HG03103 (cell line): ENCODE data around the gene ID3.

Experiments used
- ATAC-seq: cut with Tn5 transposase; IDR thresholded peaks from one replicate; pipeline ENCODE4 v1.9.1; 2021; ENCODE audit warnings: low read depth; ENCODE audit not compliant: unreplicated experiment

Gene ID3, protein sequence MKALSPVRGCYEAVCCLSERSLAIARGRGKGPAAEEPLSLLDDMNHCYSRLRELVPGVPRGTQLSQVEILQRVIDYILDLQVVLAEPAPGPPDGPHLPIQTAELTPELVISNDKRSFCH

DNA sequence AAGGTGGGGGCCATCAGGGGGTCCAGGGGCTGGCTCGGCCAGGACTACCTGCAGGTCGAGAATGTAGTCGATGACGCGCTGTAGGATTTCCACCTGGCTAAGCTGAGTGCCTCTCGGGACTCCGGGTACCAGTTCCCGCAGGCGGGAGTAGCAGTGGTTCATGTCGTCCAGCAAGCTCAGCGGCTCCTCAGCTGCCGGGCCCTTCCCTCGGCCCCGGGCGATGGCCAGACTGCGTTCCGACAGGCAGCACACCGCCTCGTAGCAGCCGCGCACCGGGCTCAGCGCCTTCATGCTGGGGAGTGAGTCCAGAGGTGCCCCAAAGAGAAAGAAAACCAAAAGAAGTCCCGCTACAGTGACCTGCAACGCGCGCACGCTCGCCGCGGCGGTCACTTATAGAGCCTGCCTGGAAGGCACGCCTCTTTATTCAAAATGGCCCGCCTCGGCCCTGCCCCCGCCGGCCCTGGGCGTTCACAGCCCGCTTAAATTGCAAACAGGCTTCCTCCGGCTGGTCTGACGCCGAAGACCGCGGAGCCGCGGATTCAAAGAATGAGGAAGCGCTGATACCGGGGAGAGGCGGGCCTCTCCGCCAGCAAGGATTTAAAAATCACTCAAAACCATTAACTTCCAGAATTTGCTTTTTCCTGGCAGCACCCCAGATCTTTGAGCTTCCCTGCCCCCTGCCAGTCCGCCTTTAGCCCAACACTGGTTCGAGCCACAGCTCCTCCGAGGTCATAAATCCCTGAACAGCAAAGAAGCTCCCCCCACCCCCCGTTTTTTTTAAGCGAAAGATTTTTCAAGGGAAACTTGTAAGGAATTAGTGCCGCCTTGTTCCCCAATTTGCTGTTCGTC is at the start of gene ID3:
Gene ID3 (minus strand): TSS at position 366 of the 849 bp plus-strand sequence. CDS start 75 bp downstream, at position 291.
- ATAC-seq = peak; percentile 61

DNA sequence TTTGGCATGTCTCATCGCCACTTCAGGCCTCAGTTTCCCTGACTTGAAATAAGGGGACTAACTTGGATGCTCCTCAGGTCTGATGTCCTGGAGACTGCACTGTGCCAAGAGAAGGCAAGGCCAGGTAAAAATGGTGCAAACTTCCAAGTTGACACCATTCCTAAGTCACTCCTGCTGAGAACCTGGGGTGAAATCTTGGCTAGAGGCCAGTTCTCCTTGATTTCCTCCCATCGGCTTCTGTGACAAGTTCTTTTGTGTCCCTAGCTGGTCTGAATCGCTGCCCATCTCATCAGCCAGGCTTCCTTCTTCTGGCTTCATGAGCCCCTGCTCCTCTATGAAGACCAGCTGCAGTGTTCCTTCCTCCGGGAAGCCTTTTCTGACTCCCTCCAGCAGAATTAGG is 48.6 kb upstream of the ID3 start:
- no peak for ATAC-seq

DNA sequence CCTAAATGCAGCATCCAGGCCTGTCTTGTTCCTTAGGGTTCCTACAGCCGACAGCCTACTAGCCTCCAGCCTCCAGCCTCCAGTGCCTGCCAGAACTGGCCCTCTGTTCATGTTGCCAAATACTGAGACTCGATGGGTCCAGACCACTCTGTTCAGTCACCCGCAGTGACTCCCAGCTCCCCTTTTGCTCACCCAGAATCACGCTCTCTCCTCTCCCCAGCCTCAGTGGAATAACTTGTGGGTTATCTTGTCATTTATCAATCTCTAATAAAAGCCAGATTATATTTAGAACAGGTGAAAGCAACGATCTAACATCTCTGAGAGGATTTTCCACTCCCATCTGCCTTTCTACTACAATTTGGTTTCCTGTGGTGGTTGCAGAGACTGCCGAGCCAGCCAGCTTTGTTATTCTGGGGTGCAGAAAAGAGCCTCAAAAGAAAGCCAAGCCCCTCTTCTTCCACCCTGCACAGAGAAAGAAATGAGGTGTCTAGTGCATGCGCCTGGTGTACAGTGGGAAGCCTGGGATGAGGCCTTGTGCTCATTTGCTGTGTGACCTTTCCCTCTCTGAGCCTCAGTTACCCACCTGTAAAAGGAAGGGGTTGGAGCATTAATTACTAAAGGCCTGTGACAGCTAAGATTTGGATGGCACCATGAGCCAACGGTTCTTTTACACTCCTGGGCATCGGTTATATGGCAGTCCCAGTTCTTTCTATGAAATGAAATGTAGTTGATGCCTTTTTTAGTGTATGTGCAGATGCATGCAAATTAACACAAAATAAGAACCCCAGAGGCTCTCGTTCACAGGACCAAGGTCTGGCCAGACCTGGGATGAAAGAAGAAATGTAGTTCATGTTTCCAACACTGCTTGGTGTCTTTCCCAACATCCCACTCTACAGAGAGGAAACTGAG is 42.9 kb upstream of the ID3 start:
- no peak for ATAC-seq

DNA sequence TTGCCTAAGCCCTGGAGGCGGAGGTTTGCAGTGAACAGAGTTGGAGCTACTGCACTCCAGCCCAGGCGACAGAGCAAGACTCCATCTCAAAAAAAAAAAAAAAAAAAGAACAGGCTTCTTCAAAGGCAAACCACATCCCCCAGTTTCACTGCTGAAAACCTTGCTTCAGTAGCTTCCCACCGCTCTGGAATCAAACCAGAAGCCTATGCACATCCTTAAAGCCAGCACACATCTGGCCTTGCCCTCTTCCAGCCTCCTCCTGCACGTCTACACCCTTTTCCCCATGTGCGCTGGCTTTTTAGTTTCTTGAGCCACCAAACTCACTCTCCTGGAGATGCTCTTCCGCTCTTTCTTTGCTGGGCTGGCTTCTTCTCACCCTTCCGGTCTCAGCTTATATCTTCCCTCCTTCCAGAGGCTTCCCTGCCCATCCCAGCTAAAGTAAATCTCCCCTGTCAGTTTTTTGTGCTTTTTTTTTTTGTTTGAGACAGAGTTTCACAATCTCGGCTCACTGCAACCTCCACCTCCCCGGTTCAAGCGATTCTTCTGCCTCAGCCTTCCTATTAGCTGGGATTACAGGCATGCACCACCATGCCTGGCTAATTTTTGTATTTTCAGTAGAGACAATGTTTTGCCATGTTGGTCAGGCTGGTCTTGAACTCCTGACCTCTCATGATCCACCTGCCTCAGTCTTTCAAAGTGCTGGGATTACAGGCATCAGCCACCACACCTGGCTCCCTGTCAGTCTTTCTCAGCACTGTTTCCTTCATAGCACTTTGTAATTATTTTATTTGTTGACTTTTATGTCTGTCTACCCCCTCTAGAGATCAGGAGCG is 42.0 kb upstream of the ID3 start:
- ATAC-seq = no peak

DNA sequence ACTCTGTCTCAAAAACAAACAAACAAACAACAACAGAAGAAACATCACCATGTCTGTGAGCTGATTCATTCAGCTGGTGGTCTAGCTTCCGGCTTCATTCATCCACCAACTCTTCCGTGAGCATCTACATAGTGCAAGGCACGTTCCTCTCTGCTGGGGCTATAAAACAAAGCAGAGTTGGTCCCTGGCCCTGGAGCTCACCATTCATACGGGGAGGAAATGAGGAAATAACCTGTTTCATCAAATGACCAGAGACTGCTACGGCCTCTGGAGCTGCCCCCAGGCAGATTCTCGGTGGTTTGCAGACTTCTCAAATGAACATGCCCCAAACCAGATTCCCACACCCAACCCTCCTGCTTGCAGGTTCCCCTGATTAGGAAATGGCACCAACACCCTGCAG is 41.0 kb upstream of the ID3 start:
- no peak for ATAC-seq

DNA sequence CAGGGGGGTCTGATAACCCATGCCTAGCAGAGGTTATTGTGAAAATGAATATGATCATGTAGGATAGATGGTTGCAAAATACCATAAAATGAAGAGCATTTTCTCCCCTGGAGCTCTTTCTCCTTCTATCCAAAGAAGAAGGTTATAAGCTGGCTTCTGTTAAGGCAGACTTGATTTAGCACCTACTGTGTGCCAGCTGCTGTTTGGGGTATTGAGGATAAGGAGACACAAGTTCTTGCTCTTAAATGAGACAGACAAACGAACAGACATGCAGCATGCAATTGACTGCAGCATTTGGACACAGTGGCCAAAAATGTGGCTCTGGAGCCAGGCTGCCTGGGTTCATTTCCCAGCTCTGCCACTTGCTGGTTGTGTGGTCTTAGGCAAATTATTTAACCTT is 39.8 kb upstream of the ID3 start:
- ATAC-seq = no peak

DNA sequence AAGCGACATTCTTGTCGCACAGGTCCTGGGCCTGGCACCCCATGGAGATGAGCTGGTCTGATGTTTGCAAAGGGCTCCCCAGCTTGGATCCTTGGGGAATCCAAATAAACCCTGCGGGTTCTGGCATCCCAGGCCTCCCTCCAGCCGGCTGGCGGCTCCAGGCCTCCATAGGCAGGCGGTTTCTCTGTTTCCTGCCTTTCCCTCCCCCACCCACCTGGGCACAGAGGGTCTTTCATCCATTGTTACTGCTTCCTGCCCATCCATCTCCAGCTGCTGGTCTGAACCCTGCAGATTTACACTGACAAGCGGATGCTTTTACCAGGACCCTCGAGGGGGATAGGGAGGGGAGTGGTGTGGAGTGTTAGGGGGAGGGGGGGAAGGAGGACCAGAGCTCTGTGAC is 39.1 kb upstream of the ID3 start:
- ATAC-seq = no peak

DNA sequence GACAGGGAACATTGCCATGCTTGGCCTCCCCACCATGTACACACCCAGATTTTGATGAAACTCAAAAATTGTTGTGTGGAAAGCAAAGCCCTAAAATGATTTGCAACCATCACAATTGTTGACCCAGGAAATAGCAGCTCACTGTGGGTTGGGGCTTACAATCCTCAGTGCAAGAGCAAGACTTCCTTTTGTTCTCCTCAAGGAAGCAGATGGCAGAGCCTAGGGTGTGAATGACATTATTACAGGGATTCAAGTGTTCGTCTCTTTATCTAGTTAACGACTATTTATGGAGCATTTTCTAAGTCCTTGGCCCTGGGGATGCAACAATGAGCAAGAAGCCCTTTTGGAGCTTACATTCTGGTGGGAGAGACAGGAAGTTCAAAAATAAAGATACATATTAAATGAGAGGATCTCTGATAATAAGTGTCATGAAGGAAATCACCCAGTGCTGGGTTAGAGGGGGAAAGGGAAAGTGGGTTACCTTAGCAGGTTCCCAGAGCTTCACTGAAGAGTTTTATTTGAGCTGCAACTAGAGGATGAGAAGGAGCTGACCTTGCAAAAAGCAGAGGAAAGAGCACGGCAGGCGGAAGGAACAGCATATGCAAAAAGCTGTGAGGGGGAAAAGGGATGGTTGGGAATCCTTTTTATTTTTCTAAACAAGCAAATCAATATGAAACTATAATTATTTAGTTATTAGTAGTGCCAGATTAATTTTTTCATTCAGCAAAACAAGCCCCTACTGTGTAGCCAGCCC is 38.5 kb upstream of the ID3 start:
- ATAC-seq = no peak

DNA sequence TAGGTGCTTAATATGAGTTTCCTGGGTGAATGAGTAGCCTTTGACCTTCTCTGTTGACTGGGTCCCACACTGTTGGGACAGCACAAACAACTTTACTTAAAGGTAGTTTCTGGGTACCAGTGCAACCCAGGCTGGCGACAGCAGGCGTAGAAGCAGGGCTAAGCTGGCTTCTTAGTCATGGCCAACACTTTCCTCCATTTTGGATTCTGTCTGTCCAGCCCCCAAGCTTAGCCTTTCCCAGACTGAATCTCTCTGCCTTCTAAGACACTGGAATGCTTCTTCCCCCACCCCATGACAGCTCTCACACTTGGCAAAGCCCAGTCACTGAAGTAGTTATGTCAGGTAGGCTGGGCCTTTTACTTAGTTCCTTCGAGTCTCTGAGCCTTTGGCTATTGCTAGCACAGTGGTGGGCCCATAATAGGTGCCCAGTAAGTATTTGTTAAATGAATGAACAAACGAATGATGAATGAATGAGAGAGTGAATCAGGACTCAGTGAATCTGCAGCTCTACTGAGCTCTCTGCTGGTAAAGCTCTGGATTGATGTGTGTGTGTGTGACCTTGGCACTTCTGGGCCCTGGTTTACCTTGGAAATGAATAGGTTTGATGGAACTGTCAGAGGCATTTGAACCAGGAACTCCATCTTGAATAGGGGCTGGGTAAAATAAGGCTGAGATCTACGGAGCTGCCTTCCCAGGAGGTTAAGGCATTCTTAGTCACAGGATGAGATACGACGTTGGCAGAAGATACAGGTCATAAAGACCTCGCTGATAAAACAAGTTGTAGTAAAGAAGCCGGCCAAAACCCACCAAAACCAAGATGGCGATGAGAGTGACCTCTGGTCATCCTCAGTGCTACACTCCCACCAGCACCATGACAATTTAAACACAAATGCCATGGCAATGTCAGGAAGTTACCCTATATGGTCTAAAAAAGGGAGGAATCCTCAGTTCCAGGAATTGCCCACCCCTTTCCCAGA is 37.4 kb upstream of the ID3 start:
- no peak for ATAC-seq

DNA sequence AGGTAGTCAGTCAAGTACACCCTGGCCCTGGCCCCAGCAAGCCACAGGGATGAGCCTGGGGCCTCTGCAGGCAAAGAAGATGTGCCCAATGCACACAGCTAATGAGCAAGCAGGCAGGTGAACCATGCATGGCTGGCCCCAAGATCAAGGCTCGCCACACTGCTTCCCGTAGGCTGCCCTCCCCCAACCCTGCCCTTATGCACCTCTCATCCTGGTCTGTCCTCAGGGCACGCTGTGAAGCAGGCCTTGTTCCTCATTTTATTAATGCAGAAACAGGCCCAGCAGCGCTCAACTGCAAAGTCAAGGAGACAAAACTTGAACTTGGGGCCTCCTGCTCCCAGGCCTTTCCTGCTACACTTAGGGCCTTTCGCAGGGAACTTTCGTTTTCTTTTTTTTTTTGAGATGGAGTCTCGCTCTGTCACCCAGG is 35.6 kb upstream of the ID3 start:
- ATAC-seq = no peak

DNA sequence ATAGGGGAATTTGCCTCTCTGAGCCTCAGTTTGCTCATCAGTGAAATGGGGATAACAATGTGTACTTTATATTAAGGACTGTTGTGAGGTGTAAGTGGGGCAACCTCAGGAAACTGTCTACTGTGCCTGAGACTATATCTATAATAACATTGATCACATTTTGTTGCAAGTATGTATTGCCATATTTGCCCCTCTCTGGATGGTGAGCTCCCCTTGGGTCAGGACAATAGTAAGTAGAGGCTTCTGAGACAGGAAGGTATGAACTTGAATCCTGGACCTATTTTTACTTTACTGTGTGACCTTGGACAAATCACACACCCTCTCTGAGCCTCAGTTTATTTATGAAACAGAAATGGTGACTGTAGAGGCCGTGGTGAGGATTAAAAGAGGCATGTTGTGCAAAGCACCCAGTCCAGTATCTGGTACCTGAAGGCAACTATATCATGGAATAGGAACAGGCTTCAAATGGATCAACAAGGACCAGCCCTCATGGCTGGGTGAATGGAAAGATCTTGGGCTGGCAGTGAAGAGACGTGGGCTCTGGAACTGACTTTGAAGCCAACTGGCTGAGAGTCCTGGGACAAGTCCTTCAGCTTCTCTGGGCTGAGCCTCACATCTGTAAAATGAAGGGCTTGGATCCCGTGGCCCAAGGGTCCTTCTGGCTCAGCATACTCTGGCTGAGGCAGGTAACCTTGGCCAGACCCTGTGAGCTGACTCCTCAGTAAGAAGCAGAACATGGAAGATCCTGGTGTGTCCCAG is 35.0 kb upstream of the ID3 start:
- ATAC-seq = no peak

DNA sequence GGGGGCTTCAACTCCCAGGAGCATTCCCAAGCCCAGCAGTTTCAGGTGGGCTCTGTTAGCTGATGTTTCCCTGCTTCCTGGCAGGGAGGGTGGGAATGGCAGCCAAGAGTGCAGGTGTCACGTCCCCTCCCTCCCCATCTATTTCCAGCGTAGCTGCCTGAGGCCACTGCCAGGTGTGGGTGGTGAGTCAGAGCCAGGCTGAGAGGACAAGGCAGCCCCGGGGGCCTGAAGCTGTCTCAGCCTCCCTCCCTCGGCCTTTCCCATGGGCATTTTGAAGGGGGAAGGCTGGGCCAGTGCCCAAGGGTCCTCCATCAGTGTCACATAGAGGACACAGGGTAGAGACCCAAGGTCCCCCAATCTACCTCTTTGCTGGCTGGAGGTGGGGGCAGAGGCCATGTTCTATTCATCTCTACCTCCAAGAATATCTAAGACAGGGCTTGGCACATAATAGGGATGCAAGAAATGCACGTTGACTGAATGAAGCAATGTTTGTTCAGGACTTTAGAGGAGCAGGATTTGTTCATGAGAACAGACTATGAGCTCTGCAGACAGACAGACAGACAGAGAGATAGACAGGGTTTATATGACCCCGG is 34.4 kb upstream of the ID3 start:
- no peak for ATAC-seq

DNA sequence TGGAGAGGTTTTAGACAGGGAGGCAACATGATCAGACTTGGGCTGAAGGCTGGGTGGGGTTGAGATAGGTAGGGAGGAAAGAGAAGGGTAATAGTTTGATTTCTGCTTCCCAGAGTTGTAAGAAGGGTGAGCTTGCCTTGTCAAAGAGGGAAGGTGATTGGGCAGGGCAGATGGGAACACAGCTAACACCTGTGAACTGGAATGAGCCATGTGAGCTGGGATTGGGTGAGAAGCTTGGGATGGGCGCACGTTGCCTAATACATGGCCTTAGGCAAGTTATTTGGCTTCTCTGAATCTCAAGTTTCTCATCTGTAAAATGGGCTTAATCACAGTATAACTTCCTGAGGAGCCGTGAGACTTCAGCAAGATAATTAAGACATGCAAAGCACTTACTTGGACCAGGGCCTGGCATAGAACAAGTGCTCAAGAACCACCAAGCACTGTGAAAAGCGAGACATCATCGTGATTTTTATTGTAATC is 33.8 kb upstream of the ID3 start:
- ATAC-seq = no peak

DNA sequence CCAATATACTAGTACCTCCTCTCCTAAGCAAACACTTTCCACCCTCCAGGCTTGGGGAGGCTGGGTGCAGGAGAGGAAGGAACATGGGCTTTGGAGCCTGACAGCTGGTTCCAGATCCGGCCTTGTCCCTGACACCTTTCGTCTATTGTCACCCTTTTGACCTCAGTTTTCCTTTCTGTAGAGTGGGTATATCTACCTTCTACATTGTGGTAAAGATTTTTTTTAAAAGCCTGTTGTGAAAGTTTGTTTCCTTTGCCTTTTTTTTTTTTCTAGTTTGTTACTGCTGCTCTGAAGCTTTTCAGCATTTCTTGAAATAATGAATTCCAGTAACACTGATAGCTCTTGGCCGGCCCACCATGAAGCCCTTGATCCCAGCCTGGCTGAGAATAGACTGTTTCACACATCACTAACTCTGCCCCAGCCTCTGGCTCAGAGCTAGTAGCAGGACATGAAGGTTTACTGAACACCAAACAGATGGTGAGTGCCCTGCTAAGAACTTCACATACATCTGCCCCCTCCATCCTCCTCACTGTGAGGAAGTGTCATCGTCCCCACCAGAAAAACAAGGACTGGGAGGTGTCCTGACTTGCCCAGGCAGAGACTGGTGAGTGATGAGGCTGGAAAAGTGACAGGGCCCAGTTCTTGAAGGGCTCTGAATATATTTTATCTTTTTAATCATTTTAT is 33.0 kb upstream of the ID3 start:
- ATAC-seq = no peak

DNA sequence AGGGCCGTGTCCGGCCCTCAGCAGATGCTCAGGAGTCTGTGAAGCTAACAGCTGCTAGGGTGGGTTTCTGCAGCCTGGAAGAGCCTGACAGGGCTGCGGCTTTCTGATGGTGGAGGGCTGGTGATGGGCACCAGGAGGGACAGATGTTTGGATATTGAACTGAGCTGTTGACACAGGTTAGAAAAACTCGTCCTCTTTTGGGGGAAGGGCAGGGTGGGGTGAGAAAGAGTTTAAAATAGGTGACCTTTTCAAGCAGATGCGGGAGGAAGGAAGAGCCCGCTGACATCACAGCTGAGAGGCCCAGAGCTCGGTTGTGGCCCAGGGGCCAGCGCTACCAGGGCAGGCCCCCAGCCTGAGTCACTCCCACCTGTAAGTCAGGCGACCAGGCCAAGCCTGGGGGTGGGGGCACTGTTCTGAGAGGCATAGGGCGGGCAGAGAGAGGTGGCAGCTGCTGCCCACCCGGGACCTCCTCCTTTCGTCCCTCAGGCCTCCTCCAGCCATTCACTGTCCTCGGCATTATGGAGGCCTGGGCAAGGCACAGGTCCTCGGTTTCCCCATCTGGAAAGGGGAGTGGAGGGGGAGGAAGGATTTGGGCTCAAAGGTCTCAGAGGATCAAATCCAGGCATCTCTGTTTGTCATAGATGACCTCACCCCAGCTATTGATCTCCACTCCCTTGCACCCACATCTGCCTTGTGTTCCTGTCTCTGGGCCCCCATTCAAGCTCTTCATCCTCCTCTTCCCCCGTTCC is 32.3 kb upstream of the ID3 start:
- no peak for ATAC-seq
